Heart left ventricle (tissue), 13 donors: ENCODE measurements around the gene RPAIN.

ENCODE experiments used
- POLR2A ChIP-seq, 2 donors: fragments of 450-650 bp; IDR thresholded peaks; one replicate each; pipeline ENCODE4 v1.6.1; 2017; ENCODE audit warnings: antibody characterized with exemption in 2 of 2, mild to moderate bottlenecking in 2 of 2, moderate library complexity in 2 of 2
- TF ChIP-seq, protein P1 (sequence below), 12 donors: fragments of 200-600 bp; sonication (generic) in 4 of 12; IDR thresholded peaks; one replicate each; pipeline versions ENCODE4 v1.5.0 to v1.8.0; 2018 to 2022; ENCODE audit warnings: antibody characterized with exemption in 12 of 12, mild to moderate bottlenecking in 5 of 12
- donor health status: ischemic (EF 13 %, LVEDD 7.1; RV severe dilation, severe dysfunction).
- donor health status: DM: no; HTN: yes; CAD: no.
- donor health status: DM: no; HTN: no; CAD: no.
- donor health status: ischemic (EF 25% LVEDD 6.9; RV normal size, moderate dysfunction).
- donor health status: ischemic (EF 25% LVEDD 5.7; RV mildly dilated, moderate dysfunction).
- donor health status: ischemic (EF 35%, LVEDD 5.7; RV mildly dilated, moderate dysfunction).
- donor health status: nonischemic (EF 11% LVEDD 7.7; RV severe dilation, severe dysfunction).
- donor health status: DM: yes; HTN: yes; CAD: no.
- donor health status: PGD.
- donor health status: ischemic (EF 29% LVEDD 5.4; RV normal size, mild dysfunction).
- donor health status: nonischemic (EF 23%, LVEDD 6.1; RV moderate dilation, normal function).

DNA sequence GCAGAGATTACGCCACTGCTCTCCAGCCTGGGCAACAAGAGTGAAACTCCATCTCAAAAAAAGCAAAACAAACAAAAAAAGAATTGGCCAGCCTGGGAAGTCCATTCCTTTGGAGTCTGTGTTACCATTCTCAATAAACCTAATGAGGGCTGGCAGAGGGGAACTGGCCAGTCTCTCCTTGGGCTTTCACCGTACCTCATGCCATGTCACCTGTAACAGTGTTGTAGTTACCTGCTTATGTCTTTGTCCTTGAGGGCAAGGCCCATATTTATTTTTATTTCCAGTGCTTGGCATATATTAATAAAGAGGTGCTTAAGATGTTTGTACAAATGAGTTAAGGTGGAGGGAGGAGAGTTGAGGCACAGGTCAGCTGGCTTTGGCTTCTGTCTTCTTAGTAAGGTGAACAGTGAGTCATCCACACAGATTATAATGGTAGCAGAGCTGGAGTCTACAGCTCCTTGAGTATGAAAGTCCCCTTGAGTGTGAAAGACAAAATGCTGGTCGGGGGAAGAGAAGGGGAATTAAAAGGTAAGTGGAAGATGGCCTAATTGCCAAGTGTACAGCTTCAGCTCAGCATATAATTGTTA lies 10.5 kb downstream of the RPAIN start:
- TF ChIP-seq, protein P1, sequence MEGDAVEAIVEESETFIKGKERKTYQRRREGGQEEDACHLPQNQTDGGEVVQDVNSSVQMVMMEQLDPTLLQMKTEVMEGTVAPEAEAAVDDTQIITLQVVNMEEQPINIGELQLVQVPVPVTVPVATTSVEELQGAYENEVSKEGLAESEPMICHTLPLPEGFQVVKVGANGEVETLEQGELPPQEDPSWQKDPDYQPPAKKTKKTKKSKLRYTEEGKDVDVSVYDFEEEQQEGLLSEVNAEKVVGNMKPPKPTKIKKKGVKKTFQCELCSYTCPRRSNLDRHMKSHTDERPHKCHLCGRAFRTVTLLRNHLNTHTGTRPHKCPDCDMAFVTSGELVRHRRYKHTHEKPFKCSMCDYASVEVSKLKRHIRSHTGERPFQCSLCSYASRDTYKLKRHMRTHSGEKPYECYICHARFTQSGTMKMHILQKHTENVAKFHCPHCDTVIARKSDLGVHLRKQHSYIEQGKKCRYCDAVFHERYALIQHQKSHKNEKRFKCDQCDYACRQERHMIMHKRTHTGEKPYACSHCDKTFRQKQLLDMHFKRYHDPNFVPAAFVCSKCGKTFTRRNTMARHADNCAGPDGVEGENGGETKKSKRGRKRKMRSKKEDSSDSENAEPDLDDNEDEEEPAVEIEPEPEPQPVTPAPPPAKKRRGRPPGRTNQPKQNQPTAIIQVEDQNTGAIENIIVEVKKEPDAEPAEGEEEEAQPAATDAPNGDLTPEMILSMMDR (IDR thresholded peaks at IDR 0.05): no peak
- TF ChIP-seq POLR2A (IDR thresholded peaks at IDR 0.05): no peak
